MG63 (cell line): ENCODE results near the gene JADE2. TPM values are rescaled to one million over a fixed set of nuclear protein-coding genes. Genes with fewer than 3 reads are reported as not detected.
A peak's percentile ranks its signal among the peaks of the same experiment; 100 is the strongest.

Experiments
- DNase-seq: peaks from one replicate; pipeline ENCODE4 v3.0.0-alpha.2; 2020
- H3K27me3 ChIP-seq: fragments of 250-450 bp; sonication (Bioruptor Pico); 2 replicates; pipeline ENCODE4 v1.5.1; 2020; ENCODE audit warnings: mild to moderate bottlenecking, moderate library complexity
- H3K36me3 ChIP-seq: fragments of 250-450 bp; sonication (Bioruptor Pico); 2 replicates; pipeline ENCODE4 v1.5.1; 2020; ENCODE audit warnings: mild to moderate bottlenecking, moderate library complexity
- H3K4me3 ChIP-seq: fragments of 250-450 bp; sonication (Bioruptor Pico); 2 replicates; pipeline ENCODE4 v1.5.1; 2020; ENCODE audit warnings: mild to moderate bottlenecking, moderate library complexity
- H3K9me3 ChIP-seq: fragments of 250-450 bp; sonication (Bioruptor Pico); 2 replicates; pipeline ENCODE4 v1.5.1; 2020; ENCODE audit warnings: mild to moderate bottlenecking, moderate library complexity
- total RNA-seq: library from RNA; depleted of rRNA; stranded (reverse); fragments of >200 nt; shearing (Covaris generic); gene quantifications from 2 replicates; pipeline ENCODE4 v1.2.3, GENCODE V29; 2014; ENCODE audit warnings: low replicate concordance

Gene JADE2
- total RNA-seq, 1 experiment from 2014 or later, result 47.4 TPM

- no peaks in the 10 kb centered on the region for H3K9me3 ChIP-seq
- peaks cover 11% of the 10 kb centered on the region for H3K36me3 ChIP-seq
- no peak for DNase-seq
- H3K4me3 ChIP-seq, result peak overlapping the region; percentile 85
- H3K27me3 ChIP-seq, result no peaks in the 10 kb centered on the region
These were observed 1.8 kb upstream of the JADE2 start for GRCh38 chr5:134523543-134524271.

GRCh38 chr5:134524272-134524825 is 1.1 kb upstream of the JADE2 start:
- no peaks in the 10 kb centered on the region for H3K27me3 ChIP-seq
- peak overlapping the region; percentile 85 for H3K4me3 ChIP-seq
- DNase-seq, result peak; percentile 94
- H3K36me3 ChIP-seq, result peaks cover 15% of the 10 kb centered on the region
- H3K9me3 ChIP-seq, result no peaks in the 10 kb centered on the region

GRCh38 chr5:134525683-134526482 is 413 bp downstream of the JADE2 start:
- peak; percentile 89 for DNase-seq
- Histone ChIP-seq H3K27me3 (no peaks in the 10 kb centered on the region), H3K9me3 (no peaks in the 10 kb centered on the region), H3K4me3 (peak overlapping the region; percentile 85), H3K36me3 (peaks cover 30% of the 10 kb centered on the region)

GRCh38 chr5:134526483-134527155 is 1.1 kb downstream of the JADE2 start:
- Histone ChIP-seq H3K36me3 (peaks cover 32% of the 10 kb centered on the region), H3K27me3 (no peaks in the 10 kb centered on the region), H3K4me3 (peak overlapping the region; percentile 85), H3K9me3 (no peaks in the 10 kb centered on the region)
- DNase-seq, result peak; percentile 60

- H3K9me3 ChIP-seq, result no peaks in the 10 kb centered on the region
These were observed 1.9 kb downstream of the JADE2 start for GRCh38 chr5:134527156-134527960.

GRCh38 chr5:134527961-134528424 is 2.5 kb downstream of the JADE2 start:
- DNase-seq, result no peak
- H3K36me3 ChIP-seq, result peaks cover 42% of the 10 kb centered on the region
- peak overlapping the region; percentile 85 for H3K4me3 ChIP-seq
- H3K9me3 ChIP-seq, result no peaks in the 10 kb centered on the region
- H3K27me3 ChIP-seq, result no peaks in the 10 kb centered on the region

More at GRCh38 chr5:134527156-134527960, 1.9 kb downstream of the JADE2 start:
- DNase-seq, result peak; percentile 99
- Histone ChIP-seq H3K36me3 (peaks cover 36% of the 10 kb centered on the region), H3K27me3 (no peaks in the 10 kb centered on the region), H3K4me3 (peak overlapping the region; percentile 85)

GRCh38 chr5:134528556-134528955 is 3.1 kb downstream of the JADE2 start:
- no peaks in the 10 kb centered on the region for H3K27me3 ChIP-seq
- H3K9me3 ChIP-seq, result no peaks in the 10 kb centered on the region
- peaks cover 45% of the 10 kb centered on the region for H3K36me3 ChIP-seq
- no peak for DNase-seq
- no peak overlapping the region for H3K4me3 ChIP-seq

GRCh38 chr5:134529460-134529859 is 4.0 kb downstream of the JADE2 start:
- H3K36me3 ChIP-seq, result peaks cover 53% of the 10 kb centered on the region
- H3K9me3 ChIP-seq, result no peaks in the 10 kb centered on the region
- no peak for DNase-seq
- no peaks in the 10 kb centered on the region for H3K27me3 ChIP-seq
- H3K4me3 ChIP-seq, result no peak overlapping the region

GRCh38 chr5:134530301-134531077 is 5.0 kb downstream of the JADE2 start:
- no peak overlapping the region for H3K4me3 ChIP-seq
- DNase-seq, result no peak
- no peaks in the 10 kb centered on the region for H3K9me3 ChIP-seq
- H3K27me3 ChIP-seq, result no peaks in the 10 kb centered on the region
- H3K36me3 ChIP-seq, result peaks cover 63% of the 10 kb centered on the region

- H3K4me3 ChIP-seq, result no peak overlapping the region
- DNase-seq, result no peak
- H3K36me3 ChIP-seq, result peaks cover 84% of the 10 kb centered on the region
- no peaks in the 10 kb centered on the region for H3K9me3 ChIP-seq
- no peaks in the 10 kb centered on the region for H3K27me3 ChIP-seq
These were observed 7.8 kb downstream of the JADE2 start for GRCh38 chr5:134533115-134533815.

- no peaks in the 10 kb centered on the region for H3K9me3 ChIP-seq
- no peak for DNase-seq
- no peak overlapping the region for H3K4me3 ChIP-seq
- no peaks in the 10 kb centered on the region for H3K27me3 ChIP-seq
- H3K36me3 ChIP-seq, result peaks cover 86% of the 10 kb centered on the region
These were observed 8.7 kb downstream of the JADE2 start for GRCh38 chr5:134534058-134534725.

- H3K36me3 ChIP-seq, result peaks cover 86% of the 10 kb centered on the region
These were observed 9.2 kb downstream of the JADE2 start for GRCh38 chr5:134534726-134535110.

GRCh38 chr5:134536876-134537275 is 11.4 kb downstream of the JADE2 start:
- Histone ChIP-seq H3K27me3 (no peaks in the 10 kb centered on the region), H3K36me3 (peaks cover 93% of the 10 kb centered on the region), H3K9me3 (no peaks in the 10 kb centered on the region), H3K4me3 (no peak overlapping the region)
- DNase-seq, result no peak

More at GRCh38 chr5:134534726-134535110, 9.2 kb downstream of the JADE2 start:
- H3K9me3 ChIP-seq, result no peaks in the 10 kb centered on the region
- no peak for DNase-seq
- no peak overlapping the region for H3K4me3 ChIP-seq
- no peaks in the 10 kb centered on the region for H3K27me3 ChIP-seq

GRCh38 chr5:134537297-134537696 is 11.8 kb downstream of the JADE2 start:
- DNase-seq, result no peak
- Histone ChIP-seq H3K9me3 (no peaks in the 10 kb centered on the region), H3K36me3 (peaks cover 93% of the 10 kb centered on the region), H3K27me3 (no peaks in the 10 kb centered on the region), H3K4me3 (no peak overlapping the region)
